ENCODE results near the gene NKX2-4.
"Not testable (repeated sequence)": the region's sequence is repeated elsewhere in the genome, so short reads cannot be mapped to it uniquely, and the experiment has no call there.

NKX2-4 gene

DNA sequence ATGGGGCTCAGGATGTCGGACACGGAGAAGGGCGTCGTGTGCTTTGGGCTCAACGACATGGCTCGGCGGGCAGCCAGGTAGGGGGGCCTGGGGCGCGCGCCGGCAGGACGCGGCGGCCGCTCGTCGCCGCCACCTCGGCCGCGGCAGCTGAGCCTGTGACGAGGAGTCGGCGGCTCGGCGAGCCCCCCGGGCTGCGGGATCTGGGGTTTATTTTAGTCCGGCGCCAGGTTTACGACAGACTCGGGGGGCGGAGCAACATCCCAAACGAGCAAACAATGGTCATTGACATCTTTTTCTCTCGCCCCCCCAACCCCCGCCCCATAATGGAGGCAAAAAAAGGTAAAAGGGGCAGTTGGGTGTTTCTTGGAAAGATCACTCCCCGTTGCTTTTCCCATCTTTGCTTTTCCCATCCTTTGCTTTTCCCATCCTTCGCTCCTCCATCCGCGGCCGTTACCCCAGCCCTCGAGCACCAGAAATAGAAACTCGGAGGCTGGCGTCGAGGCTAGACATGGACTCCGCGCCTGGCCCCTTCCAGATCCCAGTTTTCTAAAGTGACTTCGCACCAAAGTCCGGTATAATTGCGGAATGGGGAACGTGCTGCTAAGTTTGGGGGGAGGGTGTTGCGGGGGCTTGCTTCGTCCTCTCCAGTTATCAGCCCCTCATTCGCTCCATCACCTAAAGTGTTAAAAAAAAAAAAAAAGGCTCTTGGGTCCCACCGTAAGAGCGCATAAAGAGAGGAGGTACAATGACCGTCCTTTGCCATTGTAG lies at the start of gene NKX2-4:
TSS of gene NKX2-4 (minus strand) at position 186 of the 768 bp plus-strand sequence. CDS start at position 59, 127 bp downstream.
- no peak for DNase-seq (ENCODE audit: low spot score)

DNA sequence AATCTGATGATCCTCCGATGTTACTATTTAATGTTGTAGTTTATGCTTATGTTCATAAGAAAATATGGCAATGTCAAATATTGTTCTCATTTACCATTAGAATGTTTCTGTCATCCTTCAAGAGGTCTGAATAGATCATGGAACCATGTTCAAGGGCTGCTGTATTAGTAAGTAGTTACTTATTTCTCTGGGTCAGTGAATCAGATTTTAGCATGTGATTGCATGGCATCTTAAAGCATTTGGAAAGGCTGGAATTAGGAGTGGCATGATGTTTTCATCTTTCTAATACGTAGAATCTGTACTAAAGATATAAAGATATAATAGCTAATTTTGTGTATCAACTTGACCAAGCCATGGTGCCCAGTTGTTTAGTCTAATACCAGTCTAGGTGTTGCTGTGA lies 40.5 kb upstream of the NKX2-4 start:
- no peak for DNase-seq (ENCODE audit: low spot score)

DNA sequence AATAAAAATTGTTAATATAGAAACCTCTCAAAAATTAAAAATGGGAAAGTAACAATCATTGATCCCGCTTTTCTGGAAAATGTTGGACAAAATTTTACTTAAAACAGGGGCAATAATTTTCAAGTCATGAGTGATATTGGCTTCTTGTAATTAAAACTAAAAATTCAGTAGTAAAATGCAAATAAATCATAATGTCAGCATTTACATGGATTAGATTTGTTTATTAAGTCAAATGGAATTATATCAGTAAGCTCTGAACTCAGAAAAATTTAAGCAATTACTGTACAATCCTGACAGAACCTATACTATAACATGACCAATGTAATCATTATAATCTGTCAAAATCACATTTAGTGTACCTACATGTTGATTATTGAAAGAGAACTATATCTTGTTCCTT lies 39.9 kb upstream of the NKX2-4 start:
- no peak for DNase-seq (ENCODE audit: low spot score)

GRCh38 chr20:21436205-21436604 lies 38.9 kb upstream of the NKX2-4 start:
- no peak for DNase-seq (ENCODE audit: low spot score)

GRCh38 chr20:21435576-21435975 lies 38.2 kb upstream of the NKX2-4 start:
- DNase-seq (ENCODE audit: low spot score) = no peak

GRCh38 chr20:21433329-21433890 lies 36.1 kb upstream of the NKX2-4 start:
- no peak for DNase-seq (ENCODE audit: low spot score)

DNA sequence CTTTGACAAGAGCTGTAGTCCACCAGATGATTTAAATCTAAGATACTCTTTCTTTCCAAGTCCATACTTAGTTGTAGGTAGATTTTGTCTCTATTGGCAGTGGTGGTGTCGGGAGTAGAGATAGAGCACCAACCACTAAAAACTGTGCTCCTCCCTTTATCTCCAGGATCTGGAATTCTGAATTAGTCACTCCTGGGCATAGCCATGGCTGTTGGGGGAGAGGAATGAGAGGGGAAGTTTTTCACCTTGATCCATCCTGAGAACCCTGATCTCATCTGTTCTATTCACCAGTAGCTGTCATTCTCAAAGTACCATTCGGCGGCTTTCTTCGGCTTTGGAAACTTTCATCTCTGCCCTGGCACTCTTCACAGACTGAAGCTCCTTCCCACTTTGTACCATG lies 35.6 kb upstream of the NKX2-4 start:
- no peak for DNase-seq (ENCODE audit: low spot score)

DNA sequence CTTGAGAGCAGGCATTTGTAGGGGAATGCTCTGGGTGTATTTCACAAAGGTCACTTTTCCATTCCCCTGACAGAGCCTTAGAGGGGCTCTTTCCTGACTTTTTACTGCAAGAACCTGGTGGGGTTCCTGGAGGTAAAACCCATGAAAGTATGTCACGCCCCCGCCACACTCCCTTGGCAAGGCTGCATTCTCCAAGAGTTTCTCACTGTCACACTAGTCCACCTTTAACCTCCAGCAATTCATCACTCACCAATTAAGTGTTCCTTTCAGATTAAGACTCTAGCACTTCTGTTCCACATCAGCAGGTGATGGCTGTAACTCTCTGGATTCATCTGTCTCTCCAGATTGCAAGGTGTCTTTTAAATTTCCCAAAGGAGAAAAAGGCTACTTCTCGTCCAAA lies 32.7 kb upstream of the NKX2-4 start:
- no peak for DNase-seq (ENCODE audit: low spot score)

GRCh38 chr20:21424846-21425245 lies 27.5 kb upstream of the NKX2-4 start:
- DNase-seq (ENCODE audit: low spot score) = no peak

DNA sequence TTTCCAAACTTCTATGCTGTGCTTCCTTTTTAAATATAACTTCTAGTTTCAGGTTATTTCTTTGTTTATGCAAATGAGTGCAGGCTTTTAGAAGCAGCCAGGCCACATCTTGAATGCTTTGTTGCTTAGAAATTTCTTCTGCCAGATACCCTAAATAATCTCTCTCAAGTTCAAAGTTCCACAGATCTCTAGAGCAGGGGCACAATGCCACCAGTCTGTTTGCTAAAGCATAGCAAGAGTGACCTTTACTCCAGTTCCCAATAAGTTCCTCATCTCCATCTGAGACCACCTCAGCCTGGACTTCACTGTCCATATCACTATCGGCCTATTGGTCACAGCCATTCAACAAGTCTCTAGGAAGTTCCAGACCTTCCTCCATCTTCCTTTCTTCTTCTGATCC lies 26.4 kb upstream of the NKX2-4 start:
- not testable (repeated sequence) for DNase-seq (ENCODE audit: low spot score)

DNA sequence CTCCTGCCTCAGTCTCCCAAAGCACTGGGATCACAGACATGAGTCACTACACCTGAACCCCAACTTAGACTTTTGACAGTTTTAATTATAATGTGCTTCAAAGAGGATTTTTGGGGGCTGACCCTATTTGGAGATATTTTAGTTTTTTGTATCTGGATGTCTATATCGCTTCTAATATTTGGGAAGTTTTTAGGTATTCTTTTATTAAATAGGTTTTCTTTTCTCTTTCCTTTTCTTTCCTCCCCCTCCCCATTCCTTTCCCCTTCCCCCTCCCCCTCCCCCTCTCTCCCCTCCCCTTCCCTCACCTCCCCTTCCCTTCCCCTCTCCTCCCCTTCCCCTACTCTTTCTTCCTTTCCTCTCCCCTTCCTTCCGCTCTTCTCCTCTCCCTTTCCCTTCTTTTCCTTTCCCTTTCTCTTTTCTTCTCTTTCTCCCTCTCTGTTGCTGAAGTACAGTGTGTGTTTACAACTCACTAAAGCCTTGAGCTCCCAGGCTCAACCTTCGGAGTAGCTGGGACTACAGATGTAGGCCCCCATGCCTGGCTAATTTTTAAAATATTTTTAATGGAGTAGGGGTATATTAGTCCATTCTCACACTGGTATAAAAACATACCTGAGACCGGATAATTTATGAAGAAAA lies 24.4 kb upstream of the NKX2-4 start:
- DNase-seq (ENCODE audit: low spot score) = no peak

DNA sequence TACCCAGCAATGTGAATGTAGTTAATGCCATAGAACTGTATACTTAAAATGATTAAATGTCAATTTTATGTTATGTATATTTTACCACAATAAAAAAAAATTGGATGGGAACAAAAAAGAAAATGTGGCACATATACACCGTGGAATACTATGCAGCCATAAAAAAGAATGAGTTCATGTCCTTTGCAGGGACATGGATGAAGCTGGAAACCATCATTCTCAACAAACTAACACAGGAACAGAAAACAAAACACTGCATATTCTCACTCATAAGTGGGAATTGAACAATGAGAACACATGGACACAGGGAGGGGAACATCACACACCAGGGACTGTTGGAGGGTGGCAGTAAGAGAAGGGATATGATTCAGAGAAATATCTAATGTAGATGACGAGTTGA lies 21.8 kb upstream of the NKX2-4 start:
- not testable (repeated sequence) for DNase-seq (ENCODE audit: low spot score)

GRCh38 chr20:21413996-21414395 lies 16.7 kb upstream of the NKX2-4 start:
- not testable (repeated sequence) for DNase-seq (ENCODE audit: low spot score)

GRCh38 chr20:21411725-21412124 lies 14.4 kb upstream of the NKX2-4 start:
- DNase-seq (ENCODE audit: low spot score) = no peak

- no peak for DNase-seq (ENCODE audit: low spot score)
Observed at GRCh38 chr20:21399005-21399475, 1.7 kb upstream of the NKX2-4 start.

- no peak for DNase-seq (ENCODE audit: low spot score)
Observed at GRCh38 chr20:21398109-21399004, 1.0 kb upstream of the NKX2-4 start.

GRCh38 chr20:21396599-21397340 lies 556 bp downstream of the NKX2-4 start:
- no peak for DNase-seq (ENCODE audit: low spot score)

- DNase-seq (ENCODE audit: low spot score) = no peak
Observed at GRCh38 chr20:21395666-21396598, 1.4 kb downstream of the NKX2-4 start.

DNA sequence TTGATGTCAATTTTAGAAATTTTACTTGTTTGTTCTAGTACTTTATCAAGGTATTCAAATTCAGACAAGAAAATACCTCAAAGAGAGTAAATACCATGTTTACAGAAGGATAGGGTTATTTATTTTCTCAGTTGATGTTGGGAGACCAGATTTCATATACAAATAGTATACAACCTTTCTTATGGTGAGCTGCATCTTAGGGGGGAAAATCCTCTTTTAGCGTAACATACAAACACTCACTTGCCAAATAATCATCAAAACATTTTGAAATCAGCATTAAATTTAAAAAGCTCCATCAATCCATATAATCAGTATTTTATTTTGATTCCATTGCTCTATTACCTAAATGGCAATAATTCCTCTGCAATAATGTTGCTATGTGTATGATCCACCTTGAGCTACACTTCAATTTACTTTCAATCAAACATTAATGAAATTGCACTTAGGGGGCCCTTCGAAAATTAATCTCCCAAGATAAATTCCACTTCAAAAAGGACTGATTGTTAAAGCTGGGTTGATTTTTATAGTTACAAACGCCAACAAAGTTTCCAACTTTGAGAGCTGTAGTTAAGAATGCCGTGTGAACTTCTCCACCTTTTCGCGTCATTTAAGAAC lies 2.2 kb downstream of the NKX2-4 start:
- no peak for DNase-seq (ENCODE audit: low spot score)

DNA sequence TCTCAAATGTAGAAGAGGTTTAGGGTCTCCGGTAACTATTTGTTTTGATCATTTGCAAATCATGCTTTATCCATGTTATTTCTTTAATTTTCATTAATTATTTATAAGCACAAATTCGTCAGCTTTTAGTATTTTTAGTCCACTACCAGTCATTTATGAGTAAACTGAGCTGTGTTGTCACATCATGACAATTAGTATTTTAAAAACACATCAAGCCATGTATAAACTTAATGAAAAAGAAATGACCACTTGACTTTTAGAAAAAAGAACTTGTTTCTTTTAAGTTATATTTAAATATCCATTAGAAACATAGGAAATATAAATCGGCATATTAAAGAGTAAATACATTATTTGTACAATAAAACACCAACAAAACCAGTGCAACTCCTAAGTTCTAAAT lies 2.8 kb downstream of the NKX2-4 start:
- no peak for DNase-seq (ENCODE audit: low spot score)

All from hematopoietic multipotent progenitor cell treated with erythropoietin and hydrocortisone succinate and interleukin-3 and kit ligand, for 15 days (in vitro differentiated cells).